ENCODE results near the gene TMUB2. TPM values are rescaled to one million over a fixed set of nuclear protein-coding genes. Genes with fewer than 3 reads are reported as not detected.

Gene TMUB2
- total and polyA plus RNA-seq, 8 donors: 10.7 to 62.4 (median 16.3) TPM

DNA sequence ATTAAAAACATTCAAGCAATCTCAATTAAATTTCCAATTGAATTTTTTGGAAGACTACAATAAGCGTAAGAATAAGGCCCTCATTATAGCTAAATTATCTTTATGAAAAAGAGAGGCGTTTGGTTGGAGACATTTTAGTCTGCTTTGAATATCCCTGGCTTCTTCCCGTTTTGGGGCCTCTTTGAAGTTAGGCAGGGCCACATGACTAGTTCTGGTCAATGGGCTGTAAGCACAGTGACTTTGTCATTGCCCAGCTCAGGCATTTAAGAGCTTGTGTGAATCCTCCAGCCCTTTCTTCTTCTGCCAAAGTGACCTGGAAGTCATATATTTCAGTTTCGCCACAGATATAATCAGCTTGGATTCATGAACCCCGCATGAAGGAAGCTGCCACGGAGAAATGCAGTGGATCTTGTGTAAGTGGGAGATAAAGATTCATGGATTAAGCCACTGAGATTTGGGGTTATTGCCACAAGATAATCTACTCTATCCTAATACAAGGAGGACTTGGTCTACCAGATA lies 54.4 kb downstream of the TMUB2 start:
- intact Hi-C loops (cut with DNase I; ENCODE audit: low total_unique reads): no loop called here
- H3K4me1 ChIP-seq: peaks cover 1 to 10% (median 6%) of the 10 kb centered on the region in 4 donors
- H3K4me3 ChIP-seq: no peak overlapping the region
- no peaks in the 10 kb centered on the region for H3K36me3 ChIP-seq
- H3K27me3 ChIP-seq: no peaks in the 10 kb centered on the region
- WGBS, 5 donors: 66 to 81% (median 70%) methylated on average over 6 of the region's 6 CpGs
- no peak for DNase-seq
- no peak for TF ChIP-seq POLR2A (IDR thresholded peaks at IDR 0.05)
- no peak overlapping the region for H3K27ac ChIP-seq
- no peaks in the 10 kb centered on the region for H3K9me3 ChIP-seq

Small RNA genes lying within 50 kb of the gene (small RNA-seq; reads per million reads assigned to genes)
- 0 reads per million in 4 donors for gene MIR6782

Other genes with a start within 250 kb of the TMUB2 start
- gene PPY, start 244.5 kb upstream of the TMUB2 start, total RNA-seq: not detected
- not detected for gene PPY, start 244.5 kb upstream of the TMUB2 start, polyA plus RNA-seq
- 10 to 100 TPM in 1 of 5 donors, not detected in 4; 71.3 TPM for gene PYY, start 233.0 kb upstream of the TMUB2 start, total RNA-seq
- gene PYY, start 233.0 kb upstream of the TMUB2 start, polyA plus RNA-seq: under 1 TPM in 1 of 3 donors, not detected in 2; 0.35 TPM
- 1 to 10 TPM in 1 of 5 donors, under 1 TPM in 2, not detected in 2; 0.29 to 1.5 (median 0.58) TPM for gene NAGS, start 182.3 kb upstream of the TMUB2 start, total RNA-seq
- gene NAGS, start 182.3 kb upstream of the TMUB2 start, polyA plus RNA-seq: 1 to 10 TPM in 2 of 3 donors, under 1 TPM in 1; 0.61 to 1.4 (median 1.2) TPM
- 10 to 100 TPM in 4 of 5 donors, 1 to 10 TPM in 1; 1.8 to 41.9 (median 17.7) TPM for gene TMEM101, start 172.0 kb upstream of the TMUB2 start, total RNA-seq
- 10 to 100 TPM; 29.6 to 40.8 (median 38.0) TPM for gene TMEM101, start 172.0 kb upstream of the TMUB2 start, polyA plus RNA-seq
- 10 to 100 TPM; 19.8 to 34.5 (median 30.4) TPM for gene LSM12, start 120.3 kb upstream of the TMUB2 start, total RNA-seq
- 10 to 100 TPM; 25.4 to 30.7 (median 29.9) TPM for gene LSM12, start 120.3 kb upstream of the TMUB2 start, polyA plus RNA-seq
- 100 to 1,000 TPM in 1 of 5 donors, 10 to 100 TPM in 4; 10.5 to 132 (median 36.2) TPM for gene G6PC3, start 116.2 kb upstream of the TMUB2 start, total RNA-seq
- 10 to 100 TPM; 16.8 to 52.0 (median 44.1) TPM for gene G6PC3, start 116.2 kb upstream of the TMUB2 start, polyA plus RNA-seq
- 100 to 1,000 TPM in 2 of 5 donors, 10 to 100 TPM in 3; 14.7 to 311 (median 58.0) TPM for gene HDAC5, start 63.3 kb upstream of the TMUB2 start, total RNA-seq
- gene HDAC5, start 63.3 kb upstream of the TMUB2 start, polyA plus RNA-seq: 10 to 100 TPM; 13.3 to 19.3 (median 17.9) TPM
- 1 to 10 TPM in 2 of 5 donors, under 1 TPM in 1, not detected in 2; 0.14 to 1.7 (median 1.3) TPM for gene HROB, start 45.0 kb upstream of the TMUB2 start, total RNA-seq
- gene HROB, start 45.0 kb upstream of the TMUB2 start, polyA plus RNA-seq: 1 to 10 TPM in 1 of 3 donors, under 1 TPM in 2; 0.61 to 2.4 (median 0.62) TPM
- under 1 TPM in 1 of 5 donors, not detected in 4; 0.73 TPM for gene ASB16, start 16.3 kb upstream of the TMUB2 start, total RNA-seq
- under 1 TPM in 2 of 3 donors, not detected in 1; 0.30 to 0.31 TPM for gene ASB16, start 16.3 kb upstream of the TMUB2 start, polyA plus RNA-seq
- gene ATXN7L3, start 12.9 kb downstream of the TMUB2 start, total RNA-seq: 10 to 100 TPM; 11.1 to 57.4 (median 43.7) TPM
- gene ATXN7L3, start 12.9 kb downstream of the TMUB2 start, polyA plus RNA-seq: 10 to 100 TPM; 21.0 to 29.9 (median 29.2) TPM
- 100 to 1,000 TPM in 2 of 5 donors, 10 to 100 TPM in 3; 35.8 to 198 (median 59.4) TPM for gene UBTF, start 32.7 kb downstream of the TMUB2 start, total RNA-seq
- gene UBTF, start 32.7 kb downstream of the TMUB2 start, polyA plus RNA-seq: 10 to 100 TPM; 25.5 to 28.8 (median 27.4) TPM
- gene SLC4A1, start 81.2 kb downstream of the TMUB2 start, total RNA-seq: 1 to 10 TPM in 1 of 5 donors, not detected in 4; 8.3 TPM
- not detected for gene SLC4A1, start 81.2 kb downstream of the TMUB2 start, polyA plus RNA-seq
- gene RUNDC3A, start 121.6 kb downstream of the TMUB2 start, total RNA-seq: 10 to 100 TPM in 1 of 5 donors, 1 to 10 TPM in 2, under 1 TPM in 1, not detected in 1; 0.43 to 40.8 (median 3.5) TPM
- gene RUNDC3A, start 121.6 kb downstream of the TMUB2 start, polyA plus RNA-seq: 1 to 10 TPM; 4.5 to 6.0 (median 4.5) TPM
- 100 to 1,000 TPM in 3 of 5 donors, 10 to 100 TPM in 2; 42.0 to 351 (median 133) TPM for gene SLC25A39, start 137.9 kb downstream of the TMUB2 start, total RNA-seq
- gene SLC25A39, start 137.9 kb downstream of the TMUB2 start, polyA plus RNA-seq: 100 to 1,000 TPM; 124 to 161 (median 135) TPM
- 100 to 1,000 TPM; 104 to 644 (median 239) TPM for gene GRN, start 158.3 kb downstream of the TMUB2 start, total RNA-seq
- 100 to 1,000 TPM in 1 of 3 donors, 10 to 100 TPM in 2; 31.8 to 189 (median 78.9) TPM for gene GRN, start 158.3 kb downstream of the TMUB2 start, polyA plus RNA-seq
- gene FAM171A2, start 176.9 kb downstream of the TMUB2 start, total RNA-seq: 1 to 10 TPM in 2 of 5 donors, not detected in 3; 2.0 to 5.4 TPM
- under 1 TPM; 0.30 to 0.31 (median 0.31) TPM for gene FAM171A2, start 176.9 kb downstream of the TMUB2 start, polyA plus RNA-seq
- gene ITGA2B, start 202.7 kb downstream of the TMUB2 start, total RNA-seq: 1 to 10 TPM in 1 of 5 donors, under 1 TPM in 1, not detected in 3; under 0.01 to 2.4 TPM
- under 1 TPM; 0.12 to 0.53 (median 0.46) TPM for gene ITGA2B, start 202.7 kb downstream of the TMUB2 start, polyA plus RNA-seq